MCF 10A (cell line): ENCODE measurements around the gene ADAM12. TPM values are rescaled to one million over a fixed set of nuclear protein-coding genes. Genes with fewer than 3 reads are reported as not detected.

Experiments
- BruUV-seq: library from RNA; stranded (reverse); fragments of 400-500 nt; replicated peaks from 2 replicates; lab custom pipeline; 2021; lab: Mats Ljungman, UMichigan
- CTCF ChIA-PET: fragments of 300-600 bp; sonication (Branson Sonifier 250); formaldehyde crosslinking; extraction: SDS; loops from one replicate; lab custom pipeline; 2021; ENCODE audit warnings: antibody characterized with exemption, inconsistent platforms; lab: Yijun Ruan, JAX
- POLR2A ChIA-PET: fragments of 300-600, 350-650 bp; sonication (Branson Sonifier 250); formaldehyde crosslinking; extraction: SDS; loops from one replicate; lab custom pipeline; 2020; ENCODE audit warnings: antibody characterized with exemption, inconsistent platforms; lab: Yijun Ruan, JAX
- DNase-seq: peaks from one replicate; pipeline ENCODE4 v3.0.0-alpha.2; 2018; ENCODE audit not compliant: unreplicated experiment
- H3K27ac Mint-ChIP-seq: one replicate; pipeline ENCODE4 v1.8.0; 2022; ENCODE audit warnings: mild to moderate bottlenecking, low read depth, mixed read lengths; ENCODE audit not compliant: unreplicated experiment
- H3K27me3 Mint-ChIP-seq: one replicate; pipeline ENCODE4 v1.8.0; 2022; ENCODE audit warnings: mixed read lengths; ENCODE audit not compliant: insufficient read depth, unreplicated experiment
- H3K36me3 Mint-ChIP-seq: one replicate; pipeline ENCODE4 v1.8.0; 2022; ENCODE audit warnings: mild to moderate bottlenecking, moderate library complexity, mixed read lengths; ENCODE audit not compliant: insufficient read depth, unreplicated experiment
- H3K4me1 Mint-ChIP-seq: one replicate; pipeline ENCODE4 v1.8.0; 2022; ENCODE audit warnings: mixed read lengths; ENCODE audit not compliant: insufficient read depth, unreplicated experiment
- H3K4me3 Mint-ChIP-seq: one replicate; pipeline ENCODE4 v1.8.0; 2022; ENCODE audit warnings: mild to moderate bottlenecking, moderate library complexity, mixed read lengths; ENCODE audit not compliant: unreplicated experiment
- H3K9me3 Mint-ChIP-seq: one replicate; pipeline ENCODE4 v1.8.0; 2022; ENCODE audit warnings: mixed read lengths; ENCODE audit not compliant: unreplicated experiment
- CTCF ChIP-seq: fragments of 200-600 bp; IDR thresholded peaks from one replicate; pipeline ENCODE4 v1.8.0; 2022; ENCODE audit warnings: antibody characterized with exemption, mild to moderate bottlenecking; ENCODE audit not compliant: unreplicated experiment
- intact Hi-C: fragments of 100-400 bp; cut with micrococcal nuclease; formaldehyde crosslinking; loops from 2 replicates; pipeline ENCODE4 v1.14.1; 2022
- total RNA-seq: library from RNA; stranded (reverse); gene quantifications from 2 replicates; pipeline ENCODE4 v1.2.3, GENCODE V29; 2022

The ADAM12 gene
- total RNA-seq, 1 experiment from 2014 or later: 2.2 TPM

GRCh38 chr10:126209451-126209850 is 178.8 kb downstream of the ADAM12 start:
- Mint-ChIP-seq H3K36me3 (no peaks in the 10 kb centered on the region), H3K9me3 (no peaks in the 10 kb centered on the region), H3K4me3 (no peak overlapping the region), H3K27ac (no peak overlapping the region), H3K4me1 (no peaks in the 10 kb centered on the region), H3K27me3 (no peaks in the 10 kb centered on the region)
- DNase-seq: no peak
- no TSS peak for BruUV-seq
- intact Hi-C loops: no loop called here
- TF ChIP-seq CTCF: no peak
- POLR2A ChIA-PET: no interaction called here
- CTCF ChIA-PET: no interaction called here

DNA sequence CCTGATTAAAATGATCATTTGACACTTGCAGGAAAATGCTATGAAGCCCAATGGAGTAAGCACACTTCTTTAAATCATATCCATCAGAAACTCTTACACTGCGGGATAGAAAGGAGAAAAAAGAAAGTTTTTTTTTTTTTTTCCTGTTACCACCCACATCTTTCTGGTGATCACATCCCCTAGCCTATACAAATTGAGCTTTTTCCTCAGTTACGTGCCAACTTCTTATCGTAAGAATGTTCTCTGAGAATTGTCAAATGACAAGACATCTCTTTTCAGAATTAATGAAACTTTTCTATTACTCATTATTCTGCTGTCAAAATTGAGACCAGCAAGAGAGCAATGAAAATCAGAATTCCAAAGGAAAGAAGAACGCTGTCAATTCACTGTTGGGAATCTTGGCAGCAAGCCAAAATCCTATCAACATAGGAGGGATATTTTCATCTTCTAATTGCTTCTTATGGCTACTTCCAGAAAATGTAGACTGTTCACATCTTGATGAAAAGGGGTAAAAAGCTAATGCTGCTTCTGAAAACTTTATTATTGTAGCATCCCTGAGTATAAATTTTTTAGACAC is 179.5 kb downstream of the ADAM12 start:
- CTCF ChIA-PET: no interaction called here
- Mint-ChIP-seq H3K4me1 (no peaks in the 10 kb centered on the region), H3K27ac (no peak overlapping the region), H3K4me3 (no peak overlapping the region), H3K36me3 (no peaks in the 10 kb centered on the region), H3K27me3 (no peaks in the 10 kb centered on the region), H3K9me3 (no peaks in the 10 kb centered on the region)
- DNase-seq: no peak
- no peak for TF ChIP-seq CTCF
- BruUV-seq: no TSS peak
- POLR2A ChIA-PET: no interaction called here
- intact Hi-C loops: no loop called here

- H3K27ac Mint-ChIP-seq: no peak overlapping the region
- H3K27me3 Mint-ChIP-seq: no peaks in the 10 kb centered on the region
- POLR2A ChIA-PET: no interaction called here
- H3K4me1 Mint-ChIP-seq: no peaks in the 10 kb centered on the region
- intact Hi-C loops: no loop called here
- no TSS peak for BruUV-seq
- CTCF ChIA-PET: interaction anchor here (0.6 kb wide), 1 partner anchor 1647 kb away, joined by 3 read pairs; no protein-coding TSS in a partner anchor
- H3K9me3 Mint-ChIP-seq: no peaks in the 10 kb centered on the region
- H3K36me3 Mint-ChIP-seq: no peaks in the 10 kb centered on the region
- H3K4me3 Mint-ChIP-seq: no peak overlapping the region
- DNase-seq: no peak
- no peak for TF ChIP-seq CTCF
Observed at GRCh38 chr10:126207851-126208250, 180.4 kb downstream of the ADAM12 start.

DNA sequence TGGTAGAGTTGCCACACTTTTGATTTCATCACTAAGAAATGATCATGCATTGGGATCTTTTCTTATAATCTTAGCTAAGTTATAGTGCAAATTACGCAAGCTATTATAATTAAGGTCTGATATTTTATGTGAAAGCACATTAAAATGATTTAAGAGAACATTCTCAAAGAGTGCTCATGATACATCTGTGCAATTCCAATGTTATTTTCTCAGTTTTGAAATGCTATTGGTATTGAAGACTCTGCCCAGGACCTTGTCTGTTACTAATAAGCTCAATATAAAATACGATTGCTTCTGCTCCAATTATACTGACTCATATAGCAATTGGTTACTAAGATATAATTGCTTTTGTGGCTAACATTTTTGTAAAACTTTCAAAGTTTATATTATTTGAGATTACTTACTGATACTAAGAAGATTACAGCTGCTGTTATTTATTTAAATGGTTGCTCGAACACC is 180.9 kb downstream of the ADAM12 start:
- H3K36me3 Mint-ChIP-seq: no peaks in the 10 kb centered on the region
- TF ChIP-seq CTCF: no peak
- no peaks in the 10 kb centered on the region for H3K9me3 Mint-ChIP-seq
- BruUV-seq: no TSS peak
- ChIA-PET POLR2A (interaction anchor here (0.7 kb wide), 1 partner anchor 10 kb away, joined by 3 read pairs; no protein-coding TSS in a partner anchor), CTCF (interaction anchor here (0.6 kb wide), 1 partner anchor 1648 kb away, joined by 3 read pairs; no protein-coding TSS in a partner anchor)
- H3K27me3 Mint-ChIP-seq: no peaks in the 10 kb centered on the region
- no peaks in the 10 kb centered on the region for H3K4me1 Mint-ChIP-seq
- no peak overlapping the region for H3K27ac Mint-ChIP-seq
- intact Hi-C loops: no loop called here
- H3K4me3 Mint-ChIP-seq: no peak overlapping the region
- DNase-seq: no peak
